ENCODE data around the gene C20orf202. TPM values are rescaled to one million over a fixed set of nuclear protein-coding genes. Genes with fewer than 3 reads are reported as not detected.

The C20orf202 gene
- total RNA-seq, 1 experiment from 2014 or later: not detected

DNA sequence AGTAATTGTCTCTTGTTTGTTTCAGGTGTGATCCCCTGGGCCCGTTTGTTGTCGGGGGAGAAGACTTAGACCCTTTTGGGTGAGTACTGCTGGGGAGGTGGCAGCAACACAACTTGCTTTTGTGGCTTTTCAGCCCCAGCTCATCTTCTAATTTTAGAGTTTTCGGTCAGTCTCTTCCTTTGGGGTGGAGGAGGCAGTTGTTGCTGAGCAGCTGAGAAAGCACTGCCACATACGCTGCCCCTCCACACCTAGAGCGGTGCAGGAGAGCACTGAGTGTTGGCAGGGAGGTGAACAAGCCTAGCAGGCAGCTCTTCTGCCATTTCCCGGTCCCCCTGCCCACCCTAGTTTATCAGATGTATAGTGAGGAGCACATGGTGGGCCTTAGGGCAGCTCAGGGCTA lies 40.1 kb upstream of the C20orf202 start:
- ChIA-PET POLR2A (no interaction called here), RAD21 (ENCODE audit: low non-redundant PET in 1 of 2, low total read pairs in 2 of 2, uncharacterized antibody in 2 of 2, unreplicated experiment in 2 of 2) (no interaction called here)
- no TSS peak for BruUV-seq (replicated peaks)

DNA sequence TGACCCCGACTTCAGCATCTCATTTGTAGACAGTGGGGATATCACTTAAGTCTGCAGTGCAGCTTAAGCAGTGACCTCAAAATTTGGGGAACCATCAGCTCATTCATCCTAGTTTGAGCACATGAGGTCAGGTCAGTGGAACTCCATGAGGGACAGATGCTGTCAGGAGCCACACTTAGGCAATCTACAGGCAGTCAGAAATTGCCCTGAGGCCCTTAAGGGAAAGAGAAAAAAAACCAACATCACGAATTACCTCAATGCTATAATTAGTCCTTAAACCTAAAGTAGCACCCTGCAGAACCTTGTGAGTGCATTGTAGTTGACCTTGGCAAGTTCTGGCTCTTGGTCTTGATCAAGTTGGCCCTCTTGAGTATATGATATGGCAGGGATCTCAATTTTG lies 39.6 kb upstream of the C20orf202 start:
- no peak overlapping the region for H3K9ac ChIP-seq (ENCODE audit: low read length)
- no TSS peak for BruUV-seq (replicated peaks)
- H3K27ac ChIP-seq (ENCODE audit: low read depth, low read length): no peak overlapping the region
- H3K4me2 ChIP-seq (ENCODE audit: low read length): no peak overlapping the region
- no peaks in the 10 kb centered on the region for H3K9me2 ChIP-seq (ENCODE audit: insufficient read depth)
- TF ChIP-seq ZFX (IDR thresholded peaks at IDR 0.05) (no peak), POLR2A (IDR thresholded peaks at IDR 0.05; ENCODE audit: borderline replicate concordance, extremely low read depth, insufficient read depth, insufficient read length) (no peak), SRF (IDR thresholded peaks at IDR 0.05; ENCODE audit: low read depth) (no peak), EGR1 (IDR thresholded peaks at IDR 0.05; ENCODE audit: low read depth) (no peak), YY1 (IDR thresholded peaks at IDR 0.05; ENCODE audit: extremely low read depth, insufficient replicate concordance, low read depth, low read length) (no peak), EZH2phosphoT487 (IDR thresholded peaks at IDR 0.05; ENCODE audit: borderline replicate concordance) (no peak), ELF1 (IDR thresholded peaks at IDR 0.05; ENCODE audit: borderline replicate concordance, low read depth) (no peak), JUND (IDR thresholded peaks at IDR 0.05) (no peak), RAD21 (IDR thresholded peaks at IDR 0.05; ENCODE audit: low read depth) (no peak), TCF7L2 (IDR thresholded peaks at IDR 0.05; ENCODE audit: borderline replicate concordance, extremely low read depth, insufficient read depth, insufficient read length) (no peak), ZNF274 (IDR thresholded peaks at IDR 0.05; ENCODE audit: low read depth, low read length) (no peak), SP1 (IDR thresholded peaks at IDR 0.05; ENCODE audit: low read depth) (no peak), SIN3A (IDR thresholded peaks at IDR 0.05; ENCODE audit: low read depth) (no peak), CBX3 (IDR thresholded peaks at IDR 0.05; ENCODE audit: low read depth) (no peak), CEBPB (IDR thresholded peaks at IDR 0.05; ENCODE audit: low read depth) (no peak), POLR2AphosphoS5 (IDR thresholded peaks at IDR 0.05; ENCODE audit: low read depth, low read length) (no peak)
- TF ChIP-seq, protein P1, sequence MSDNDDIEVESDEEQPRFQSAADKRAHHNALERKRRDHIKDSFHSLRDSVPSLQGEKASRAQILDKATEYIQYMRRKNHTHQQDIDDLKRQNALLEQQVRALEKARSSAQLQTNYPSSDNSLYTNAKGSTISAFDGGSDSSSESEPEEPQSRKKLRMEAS (IDR thresholded peaks at IDR 0.05): no peak
- TF ChIP-seq, protein P2, sequence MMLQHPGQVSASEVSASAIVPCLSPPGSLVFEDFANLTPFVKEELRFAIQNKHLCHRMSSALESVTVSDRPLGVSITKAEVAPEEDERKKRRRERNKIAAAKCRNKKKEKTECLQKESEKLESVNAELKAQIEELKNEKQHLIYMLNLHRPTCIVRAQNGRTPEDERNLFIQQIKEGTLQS (IDR thresholded peaks at IDR 0.05): no peak
- TF ChIP-seq, protein P3, sequence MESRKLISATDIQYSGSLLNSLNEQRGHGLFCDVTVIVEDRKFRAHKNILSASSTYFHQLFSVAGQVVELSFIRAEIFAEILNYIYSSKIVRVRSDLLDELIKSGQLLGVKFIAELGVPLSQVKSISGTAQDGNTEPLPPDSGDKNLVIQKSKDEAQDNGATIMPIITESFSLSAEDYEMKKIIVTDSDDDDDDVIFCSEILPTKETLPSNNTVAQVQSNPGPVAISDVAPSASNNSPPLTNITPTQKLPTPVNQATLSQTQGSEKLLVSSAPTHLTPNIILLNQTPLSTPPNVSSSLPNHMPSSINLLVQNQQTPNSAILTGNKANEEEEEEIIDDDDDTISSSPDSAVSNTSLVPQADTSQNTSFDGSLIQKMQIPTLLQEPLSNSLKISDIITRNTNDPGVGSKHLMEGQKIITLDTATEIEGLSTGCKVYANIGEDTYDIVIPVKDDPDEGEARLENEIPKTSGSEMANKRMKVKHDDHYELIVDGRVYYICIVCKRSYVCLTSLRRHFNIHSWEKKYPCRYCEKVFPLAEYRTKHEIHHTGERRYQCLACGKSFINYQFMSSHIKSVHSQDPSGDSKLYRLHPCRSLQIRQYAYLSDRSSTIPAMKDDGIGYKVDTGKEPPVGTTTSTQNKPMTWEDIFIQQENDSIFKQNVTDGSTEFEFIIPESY (IDR thresholded peaks at IDR 0.05; ENCODE audit: extremely low read depth, insufficient replicate concordance, low read length): no peak
- CTCF ChIA-PET: no interaction called here
- RAD21 ChIA-PET (ENCODE audit: low non-redundant PET in 1 of 2, low total read pairs in 2 of 2, uncharacterized antibody in 2 of 2, unreplicated experiment in 2 of 2): no interaction called here
- H3K9me3 ChIP-seq (ENCODE audit: control insufficient read depth in 1 of 2, insufficient read depth in 1 of 2, low read depth in 1 of 2, low read length in 2 of 2): no peaks in the 10 kb centered on the region
- H3K36me3 ChIP-seq (ENCODE audit: control insufficient read depth in 1 of 2, insufficient read depth in 2 of 2, low read length in 2 of 2): peaks cover 32 to 45% of the 10 kb centered on the region in 2 experiments
- no peak for DNase-seq (ENCODE audit: low read depth, low spot score)
- H4K20me1 ChIP-seq (ENCODE audit: insufficient read depth): no peaks in the 10 kb centered on the region
- no peaks in the 10 kb centered on the region for H3K27me3 ChIP-seq (ENCODE audit: insufficient read depth, low read length)
- intact Hi-C loops (cut with micrococcal nuclease): no loop called here
- H3K4me3 ChIP-seq (replicated peaks in 1 of 2; ENCODE audit: low read depth in 1 of 2, low read length in 2 of 2): no peak overlapping the region
- no peak overlapping the region for H2AFZ ChIP-seq (ENCODE audit: low read depth, low read length, poor library complexity, severe bottlenecking)
- ATAC-seq: no peak
- POLR2A ChIA-PET: no interaction called here
- H3K4me1 ChIP-seq (ENCODE audit: control insufficient read depth in 1 of 2, insufficient read depth in 2 of 2, low read length in 2 of 2): no peaks in the 10 kb centered on the region
- peaks cover under 1% of the 10 kb centered on the region for H3K79me2 ChIP-seq (ENCODE audit: insufficient read depth, low read length)

More for the DNA sequence above, 40.1 kb upstream of the C20orf202 start:
- H2AFZ ChIP-seq (ENCODE audit: low read depth, low read length, poor library complexity, severe bottlenecking): no peak overlapping the region
- peaks cover 5% of the 10 kb centered on the region for H3K79me2 ChIP-seq (ENCODE audit: insufficient read depth, low read length)
- H3K27ac ChIP-seq (ENCODE audit: low read depth, low read length): no peak overlapping the region
- no peaks in the 10 kb centered on the region for H3K4me1 ChIP-seq (ENCODE audit: control insufficient read depth in 1 of 2, insufficient read depth in 2 of 2, low read length in 2 of 2)
- H3K9me3 ChIP-seq (ENCODE audit: control insufficient read depth in 1 of 2, insufficient read depth in 1 of 2, low read depth in 1 of 2, low read length in 2 of 2): no peaks in the 10 kb centered on the region
- CTCF ChIA-PET: no interaction called here
- TF ChIP-seq EGR1 (IDR thresholded peaks at IDR 0.05; ENCODE audit: low read depth) (no peak), FOSL1 (IDR thresholded peaks at IDR 0.05; ENCODE audit: low read depth) (no peak)
- no peak overlapping the region for H3K4me2 ChIP-seq (ENCODE audit: low read length)
- H3K4me3 ChIP-seq (replicated peaks in 1 of 2; ENCODE audit: low read depth in 1 of 2, low read length in 2 of 2): no peak overlapping the region
- DNase-seq (ENCODE audit: low read depth, low spot score) (no peak), ATAC-seq (no peak)
- no peaks in the 10 kb centered on the region for H4K20me1 ChIP-seq (ENCODE audit: insufficient read depth)
- H3K9me2 ChIP-seq (ENCODE audit: insufficient read depth): no peaks in the 10 kb centered on the region
- intact Hi-C loops (cut with micrococcal nuclease): no loop called here
- peaks cover 29 to 43% of the 10 kb centered on the region in 2 experiments for H3K36me3 ChIP-seq (ENCODE audit: control insufficient read depth in 1 of 2, insufficient read depth in 2 of 2, low read length in 2 of 2)
- no peak overlapping the region for H3K9ac ChIP-seq (ENCODE audit: low read length)
- no peaks in the 10 kb centered on the region for H3K27me3 ChIP-seq (ENCODE audit: insufficient read depth, low read length)

Measured in HCT116 (cell line).